Lower lobe of right lung (tissue), 2 donors: Measurements from ENCODE around the gene GTF3C5. TPM values are rescaled to one million over a fixed set of nuclear protein-coding genes. Genes with fewer than 3 reads are reported as not detected.
"Not testable (repeated sequence)": the region's sequence is repeated elsewhere in the genome, so short reads cannot be mapped to it uniquely, and the experiment has no call there.

Experiments used
- ATAC-seq, 2 donors: fragments of 200-7000 bp; cut with Tn5 transposase; one replicate each; pipeline ENCODE4 v1.9.1; 2020 to 2022; ENCODE audit warnings: mild to moderate bottlenecking in 2 of 2, moderate library complexity in 2 of 2
- DNase-seq: peaks from one replicate; pipeline ENCODE4 v3.0.0-alpha.2; 2020
- H3K27ac ChIP-seq: fragments of 200-600 bp; one replicate; pipeline ENCODE4 v1.8.0; 2022
- H3K27me3 ChIP-seq: fragments of 200-600 bp; one replicate; pipeline ENCODE4 v1.8.0; 2022; ENCODE audit warnings: low read depth
- H3K36me3 ChIP-seq: fragments of 200-600 bp; one replicate; pipeline ENCODE4 v1.8.0; 2022; ENCODE audit warnings: mild to moderate bottlenecking
- H3K4me1 ChIP-seq: fragments of 200-600 bp; one replicate; pipeline ENCODE4 v1.8.0; 2022
- H3K4me3 ChIP-seq: fragments of 200-600 bp; one replicate; pipeline ENCODE4 v1.8.0; 2022; ENCODE audit warnings: mild to moderate bottlenecking
- H3K9me3 ChIP-seq: fragments of 200-600 bp; one replicate; pipeline ENCODE4 v1.8.0; 2022
- intact Hi-C: fragments of 100-400 bp; cut with DNase I; formaldehyde crosslinking; loops from one replicate; pipeline ENCODE4 v1.11.0; 2022
- total RNA-seq: library from RNA; stranded (reverse); fragmentation: NEBNext Ultra II Directional; extraction: Animal tissue kit (Norgen Biotek cat#: 25700); gene quantifications from one replicate; pipeline ENCODE4 v1.2.1, GENCODE V29; 2021
- TF ChIP-seq, protein P1 (sequence below): fragments of 200-600 bp; IDR thresholded peaks from one replicate; pipeline ENCODE4 v1.8.0; 2022; ENCODE audit warnings: antibody characterized with exemption, mild to moderate bottlenecking
- donor health status: DM: no; HTN: yes; CAD: no; lungs with severe emphysema.

The GTF3C5 gene
- total RNA-seq, 1 donor from 2014 or later = 44.8 TPM

DNA sequence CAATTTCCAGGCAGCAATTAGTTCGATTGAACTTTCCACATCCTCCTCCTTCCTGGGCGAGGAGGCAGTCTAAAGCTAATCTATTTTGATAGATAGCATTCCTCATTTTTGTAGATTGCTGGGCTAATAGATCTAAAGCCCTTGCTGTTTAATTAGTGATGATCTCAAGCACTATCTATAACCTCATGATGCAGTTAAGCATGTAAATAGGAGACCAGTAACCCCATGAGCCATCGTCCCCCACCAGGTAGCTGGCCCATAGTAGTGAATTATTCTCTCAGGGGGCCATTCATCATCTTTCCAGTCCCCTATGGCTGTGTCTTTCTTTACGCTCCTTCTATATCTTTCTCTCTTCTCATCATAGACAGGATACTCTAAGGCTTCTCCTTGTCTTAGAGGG is 45.9 kb downstream of the GTF3C5 start:
- no peaks in the 10 kb centered on the region for H3K36me3 ChIP-seq
- H3K27ac ChIP-seq = no peak overlapping the region
- DNase-seq = no peak
- no peaks in the 10 kb centered on the region for H3K9me3 ChIP-seq
- TF ChIP-seq, protein P1, sequence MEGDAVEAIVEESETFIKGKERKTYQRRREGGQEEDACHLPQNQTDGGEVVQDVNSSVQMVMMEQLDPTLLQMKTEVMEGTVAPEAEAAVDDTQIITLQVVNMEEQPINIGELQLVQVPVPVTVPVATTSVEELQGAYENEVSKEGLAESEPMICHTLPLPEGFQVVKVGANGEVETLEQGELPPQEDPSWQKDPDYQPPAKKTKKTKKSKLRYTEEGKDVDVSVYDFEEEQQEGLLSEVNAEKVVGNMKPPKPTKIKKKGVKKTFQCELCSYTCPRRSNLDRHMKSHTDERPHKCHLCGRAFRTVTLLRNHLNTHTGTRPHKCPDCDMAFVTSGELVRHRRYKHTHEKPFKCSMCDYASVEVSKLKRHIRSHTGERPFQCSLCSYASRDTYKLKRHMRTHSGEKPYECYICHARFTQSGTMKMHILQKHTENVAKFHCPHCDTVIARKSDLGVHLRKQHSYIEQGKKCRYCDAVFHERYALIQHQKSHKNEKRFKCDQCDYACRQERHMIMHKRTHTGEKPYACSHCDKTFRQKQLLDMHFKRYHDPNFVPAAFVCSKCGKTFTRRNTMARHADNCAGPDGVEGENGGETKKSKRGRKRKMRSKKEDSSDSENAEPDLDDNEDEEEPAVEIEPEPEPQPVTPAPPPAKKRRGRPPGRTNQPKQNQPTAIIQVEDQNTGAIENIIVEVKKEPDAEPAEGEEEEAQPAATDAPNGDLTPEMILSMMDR = no peak
- ATAC-seq = no peak
- intact Hi-C loops = no loop called here
- H3K4me1 ChIP-seq = no peaks in the 10 kb centered on the region
- H3K4me3 ChIP-seq = no peak overlapping the region
- peaks cover 4% of the 10 kb centered on the region for H3K27me3 ChIP-seq

DNA sequence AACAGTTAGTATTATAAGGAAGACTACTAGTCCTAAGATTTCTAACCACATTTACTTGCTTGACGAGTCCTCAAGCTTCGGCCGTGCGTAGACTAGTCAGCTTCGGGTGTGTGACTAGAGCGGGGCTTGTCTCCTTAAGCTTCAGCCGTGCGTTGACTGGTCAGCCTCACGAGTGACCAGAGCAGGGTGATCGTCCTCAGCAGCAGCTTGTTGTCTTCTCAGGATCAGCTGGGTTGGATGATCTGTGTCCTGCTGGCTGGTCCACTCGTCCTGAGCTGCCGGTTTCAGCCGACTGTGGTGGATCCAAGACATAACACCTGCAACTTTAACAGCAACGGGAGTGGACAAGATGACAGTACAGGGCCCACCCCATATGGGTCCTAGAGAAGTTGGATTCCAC is 47.7 kb downstream of the GTF3C5 start:
- TF ChIP-seq, protein P1 = no peak
- H3K4me3 ChIP-seq = no peak overlapping the region
- ATAC-seq (no peak), DNase-seq (no peak)
- H3K27ac ChIP-seq = no peak overlapping the region
- H3K27me3 ChIP-seq = peaks cover 4% of the 10 kb centered on the region
- no peaks in the 10 kb centered on the region for H3K36me3 ChIP-seq
- H3K9me3 ChIP-seq = no peaks in the 10 kb centered on the region
- H3K4me1 ChIP-seq = no peaks in the 10 kb centered on the region
- intact Hi-C loops = no loop called here

DNA sequence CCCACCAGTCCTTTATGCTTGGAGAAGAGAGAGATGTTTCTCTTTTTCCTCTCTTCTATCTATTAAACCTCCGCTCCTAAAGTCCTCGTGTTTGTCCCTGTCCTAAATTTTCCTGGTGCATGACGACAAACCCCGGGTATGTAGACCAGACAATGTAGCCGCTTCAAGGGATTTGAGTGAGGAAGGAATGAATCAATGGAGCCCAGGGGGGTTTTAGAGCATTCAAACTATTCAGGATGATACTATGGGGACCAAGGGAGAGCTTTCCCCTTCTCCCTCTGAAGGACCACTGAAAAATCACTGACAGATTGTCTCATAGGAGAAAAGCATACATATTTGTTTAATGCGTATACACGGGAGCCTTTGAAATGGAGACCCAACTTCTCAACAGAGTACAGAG is 49.4 kb downstream of the GTF3C5 start:
- ATAC-seq (no peak), DNase-seq (no peak)
- H3K4me1 ChIP-seq = no peaks in the 10 kb centered on the region

DNA sequence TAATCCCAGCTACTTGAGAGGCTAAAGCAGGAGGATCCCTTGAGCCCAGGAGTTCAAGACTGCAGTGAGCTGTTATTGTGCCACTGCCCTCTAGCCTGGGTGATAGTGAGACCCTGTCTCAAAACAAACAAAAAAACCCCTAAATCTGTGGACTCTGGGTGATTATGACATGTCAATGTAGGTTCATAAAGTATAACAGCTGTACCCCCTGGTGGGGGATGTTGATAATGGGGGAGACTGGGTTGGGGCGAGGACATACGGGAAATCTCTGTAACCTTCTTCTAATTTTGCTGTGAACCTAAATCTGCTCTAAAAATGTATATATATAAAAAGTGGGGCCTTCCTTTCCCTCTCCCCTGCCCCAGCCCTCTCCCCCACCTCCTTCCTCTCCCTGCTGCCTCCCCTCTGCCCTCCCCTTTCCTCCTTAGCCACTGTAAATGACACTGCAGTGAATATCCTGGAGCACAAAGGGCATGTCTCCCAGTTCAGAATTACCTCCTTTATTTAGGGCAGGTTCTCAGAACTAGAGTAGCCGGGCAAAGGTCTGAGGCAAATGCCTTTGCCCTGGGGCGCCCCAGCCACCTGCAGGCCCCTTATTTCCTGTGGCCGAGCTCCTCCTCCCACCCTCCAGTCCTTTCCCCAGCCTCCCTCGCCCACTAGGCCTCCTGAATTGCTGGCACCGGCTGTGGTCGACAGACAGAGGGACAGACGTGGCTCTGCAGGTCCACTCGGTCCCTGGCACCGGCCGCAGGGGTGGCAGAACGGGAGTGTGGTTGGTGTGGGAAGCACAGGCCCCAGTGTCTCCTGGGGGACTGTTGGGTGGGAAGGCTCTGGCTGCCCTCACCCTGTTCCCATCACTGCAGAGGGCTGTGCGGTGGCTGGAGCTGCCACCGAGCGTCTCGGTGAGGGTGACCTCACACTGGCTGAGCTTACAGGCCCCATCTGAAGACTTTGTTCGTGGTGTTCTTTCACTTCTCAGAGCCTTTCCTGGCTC is 50.3 kb downstream of the GTF3C5 start:
- DNase-seq, intact Hi-C loops, ATAC-seq: not testable (repeated sequence)

More for the DNA sequence above, 49.4 kb downstream of the GTF3C5 start:
- intact Hi-C loops = no loop called here
- no peak overlapping the region for H3K4me3 ChIP-seq
- H3K27ac ChIP-seq = no peak overlapping the region
- H3K27me3 ChIP-seq = peaks cover 4% of the 10 kb centered on the region
- no peaks in the 10 kb centered on the region for H3K36me3 ChIP-seq
- H3K9me3 ChIP-seq = no peaks in the 10 kb centered on the region
- TF ChIP-seq, protein P1 = no peak

DNA sequence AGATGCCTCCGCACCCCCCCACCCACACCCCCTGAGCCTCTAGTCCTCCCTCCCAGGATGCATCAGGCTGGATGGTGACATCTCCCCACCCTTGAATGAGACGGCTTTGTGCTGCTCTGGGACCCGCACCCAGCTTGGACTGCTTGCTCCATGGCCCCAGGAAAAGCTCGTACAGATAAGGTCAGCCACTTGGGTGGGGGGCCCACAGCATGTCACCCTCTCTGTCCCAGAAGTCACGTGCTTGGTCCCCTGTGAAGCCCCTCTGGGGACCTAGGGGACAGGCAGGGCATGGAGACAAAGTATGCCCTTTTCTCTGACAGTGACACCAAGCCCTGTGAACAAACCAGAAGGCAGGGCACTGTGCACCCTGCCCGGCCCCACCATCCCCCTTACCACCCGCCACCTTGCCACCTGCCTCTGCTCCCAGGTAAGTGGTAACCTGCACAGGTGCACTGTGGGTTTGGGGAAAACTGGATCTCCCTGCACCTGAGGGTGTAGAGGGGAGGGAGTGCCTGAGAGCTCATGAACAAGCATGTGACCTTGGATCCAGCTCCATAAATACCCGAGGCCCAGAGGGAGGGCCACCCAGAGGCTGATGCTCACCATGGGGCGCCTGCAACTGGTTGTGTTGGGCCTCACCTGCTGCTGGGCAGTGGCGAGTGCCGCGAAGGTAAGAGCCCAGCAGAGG is 51.3 kb downstream of the GTF3C5 start:
- H3K4me3 ChIP-seq, H3K9me3 ChIP-seq, ATAC-seq, DNase-seq, H3K27ac ChIP-seq, H3K27me3 ChIP-seq, intact Hi-C loops, H3K4me1 ChIP-seq, H3K36me3 ChIP-seq: not testable (repeated sequence)

More for the DNA sequence above, 50.3 kb downstream of the GTF3C5 start:
- H3K4me1 ChIP-seq, H3K36me3 ChIP-seq, H3K27me3 ChIP-seq, H3K9me3 ChIP-seq, H3K4me3 ChIP-seq, H3K27ac ChIP-seq: not testable (repeated sequence)

DNA sequence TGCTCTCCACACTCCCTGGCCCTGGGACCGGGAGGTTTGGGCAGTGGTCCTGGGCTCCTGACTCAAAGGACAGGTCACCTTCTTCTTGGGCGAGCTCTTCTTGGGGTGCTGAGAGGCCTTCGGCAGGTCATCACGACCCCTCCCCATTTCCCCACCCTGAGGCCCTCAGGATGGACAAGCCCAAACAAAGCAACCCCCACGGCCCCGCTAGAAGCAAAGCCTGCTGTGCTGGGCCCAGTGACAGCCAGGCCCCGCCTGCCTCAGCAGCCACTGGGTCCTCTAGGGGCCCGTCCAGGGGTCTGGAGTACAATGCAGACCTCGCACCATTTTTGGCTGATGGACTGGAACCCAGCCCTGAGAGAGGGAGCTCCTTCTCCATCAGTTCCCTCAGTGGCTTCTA is 52.9 kb downstream of the GTF3C5 start:
- DNase-seq, intact Hi-C loops, ATAC-seq, H3K27ac ChIP-seq, H3K36me3 ChIP-seq, H3K27me3 ChIP-seq, H3K9me3 ChIP-seq, H3K4me1 ChIP-seq, H3K4me3 ChIP-seq: not testable (repeated sequence)

DNA sequence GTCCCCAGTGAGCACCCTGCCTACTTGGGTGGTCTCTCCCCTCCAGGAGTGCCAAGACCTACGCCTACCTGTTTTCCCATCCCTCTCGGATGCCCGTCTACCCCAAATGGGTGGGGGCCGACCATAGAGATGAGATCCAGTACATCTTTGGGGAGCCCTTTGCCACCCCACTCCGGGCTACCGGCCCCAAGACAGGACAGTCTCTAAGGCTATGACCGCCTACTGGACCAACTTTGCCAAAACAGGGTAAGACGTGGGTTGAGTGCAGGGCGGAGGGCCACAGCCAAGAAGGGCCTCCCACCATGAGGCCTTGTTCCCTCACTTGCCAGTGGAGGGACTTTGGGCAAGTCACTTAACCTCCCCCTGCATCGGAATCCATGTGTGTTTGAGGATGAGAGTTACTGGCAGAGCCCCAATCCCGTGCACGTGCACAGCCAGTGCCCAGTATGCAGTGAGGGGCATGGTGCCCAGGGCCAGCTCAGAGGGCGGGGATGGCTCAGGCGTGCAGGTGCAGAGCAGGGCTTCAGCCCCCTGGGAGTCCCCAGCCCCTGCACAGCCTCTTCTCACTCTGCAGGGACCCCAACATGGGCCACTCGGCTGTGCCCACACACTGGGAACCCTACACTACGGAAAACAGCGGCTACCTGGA is 55.5 kb downstream of the GTF3C5 start:
- H3K9me3 ChIP-seq, DNase-seq, ATAC-seq, H3K4me1 ChIP-seq, intact Hi-C loops, H3K36me3 ChIP-seq, H3K27ac ChIP-seq, H3K27me3 ChIP-seq, H3K4me3 ChIP-seq: not testable (repeated sequence)
